ENCODE results near the gene RWDD1.
"Not testable (repeated sequence)": the region's sequence is repeated elsewhere in the genome, so short reads cannot be mapped to it uniquely, and the experiment has no call there.

The RWDD1 gene

DNA sequence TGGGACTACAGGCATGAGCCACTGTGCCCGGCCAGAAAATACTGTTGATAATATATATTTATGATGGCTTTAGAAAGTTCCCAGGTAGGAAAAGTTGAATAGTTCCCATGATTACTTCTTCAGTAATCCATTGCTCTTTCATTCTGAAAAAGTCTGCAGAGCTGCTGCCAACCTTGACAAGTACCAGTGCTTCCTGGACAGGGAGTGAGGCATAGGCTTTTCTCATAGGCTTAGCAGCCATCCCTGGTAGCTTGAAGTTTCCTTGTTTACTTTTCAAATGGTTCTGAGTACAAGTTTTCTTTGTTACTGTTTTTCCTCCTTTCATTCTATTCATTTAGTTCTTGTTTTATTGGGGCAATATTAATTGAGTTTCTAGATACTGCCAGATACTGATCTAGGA, 7.8 kb downstream of the RWDD1 start:
- H3K27me3 ChIP-seq (ENCODE audit: insufficient read depth, insufficient read length), result no peaks in the 10 kb centered on the region
- no peaks in the 10 kb centered on the region for H3K4me1 ChIP-seq (ENCODE audit: insufficient read depth, insufficient read length)
- peaks cover 47% of the 10 kb centered on the region for H3K36me3 ChIP-seq (ENCODE audit: insufficient read depth, insufficient read length, low read length)
- H3K4me3 ChIP-seq (ENCODE audit: insufficient read length, low read depth), result no peak overlapping the region
- no peaks in the 10 kb centered on the region for H3K9me3 ChIP-seq (ENCODE audit: insufficient read depth, low read length)
- DNase-seq (ENCODE audit: low read depth, low spot score), result no peak
- no peak for TF ChIP-seq YY1 (IDR thresholded peaks at IDR 0.05; ENCODE audit: insufficient read depth, insufficient read length)
- no peak for TF ChIP-seq ZNF274 (IDR thresholded peaks at IDR 0.05; ENCODE audit: low read depth, low read length)
- TF ChIP-seq SUZ12 (IDR thresholded peaks at IDR 0.05; ENCODE audit: extremely low read depth, insufficient read depth, insufficient read length), result no peak
- H3K9ac ChIP-seq (ENCODE audit: insufficient read length, low read depth), result no peak overlapping the region

GRCh38 chr6:116580198-116580597, 8.9 kb downstream of the RWDD1 start:
- Histone ChIP-seq H3K36me3 (ENCODE audit: insufficient read depth, insufficient read length, low read length) (peaks cover 39% of the 10 kb centered on the region), H3K4me1 (ENCODE audit: insufficient read depth, insufficient read length) (no peaks in the 10 kb centered on the region), H3K27me3 (ENCODE audit: insufficient read depth, insufficient read length) (no peaks in the 10 kb centered on the region), H3K4me3 (ENCODE audit: insufficient read length, low read depth) (no peak overlapping the region), H3K9me3 (ENCODE audit: insufficient read depth, low read length) (no peaks in the 10 kb centered on the region), H3K9ac (ENCODE audit: insufficient read length, low read depth) (no peak overlapping the region)
- DNase-seq (ENCODE audit: low read depth, low spot score), result no peak
- TF ChIP-seq SUZ12 (IDR thresholded peaks at IDR 0.05; ENCODE audit: extremely low read depth, insufficient read depth, insufficient read length) (no peak), YY1 (IDR thresholded peaks at IDR 0.05; ENCODE audit: insufficient read depth, insufficient read length) (no peak), ZNF274 (IDR thresholded peaks at IDR 0.05; ENCODE audit: low read depth, low read length) (no peak)

DNA sequence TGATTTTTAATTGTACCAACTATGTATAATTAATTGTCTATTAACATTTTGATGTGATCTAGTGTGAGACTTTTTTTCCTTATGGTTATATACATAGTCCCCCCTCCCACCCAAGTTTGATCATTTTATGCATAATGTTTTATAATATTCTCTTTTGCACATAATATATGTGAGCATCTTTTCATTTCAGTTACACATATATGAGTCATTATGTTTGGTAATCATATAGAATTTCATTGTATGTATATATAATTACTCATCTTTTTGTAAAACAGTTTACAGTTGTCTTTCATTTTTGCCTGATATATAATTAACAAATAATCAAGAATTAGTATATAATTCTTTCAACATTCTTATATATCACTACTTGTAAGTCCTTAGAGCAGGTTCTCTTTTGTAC, 15.0 kb downstream of the RWDD1 start:
- no peak for DNase-seq (ENCODE audit: low read depth, low spot score)
- H3K4me1 ChIP-seq (ENCODE audit: insufficient read depth, insufficient read length), result no peaks in the 10 kb centered on the region
- no peak overlapping the region for H3K9ac ChIP-seq (ENCODE audit: insufficient read length, low read depth)
- no peaks in the 10 kb centered on the region for H3K9me3 ChIP-seq (ENCODE audit: insufficient read depth, low read length)
- peaks cover 44% of the 10 kb centered on the region for H3K36me3 ChIP-seq (ENCODE audit: insufficient read depth, insufficient read length, low read length)
- TF ChIP-seq YY1 (IDR thresholded peaks at IDR 0.05; ENCODE audit: insufficient read depth, insufficient read length) (no peak), ZNF274 (IDR thresholded peaks at IDR 0.05; ENCODE audit: low read depth, low read length) (no peak), SUZ12 (IDR thresholded peaks at IDR 0.05; ENCODE audit: extremely low read depth, insufficient read depth, insufficient read length) (no peak)
- H3K4me3 ChIP-seq (ENCODE audit: insufficient read length, low read depth), result no peak overlapping the region
- no peaks in the 10 kb centered on the region for H3K27me3 ChIP-seq (ENCODE audit: insufficient read depth, insufficient read length)

- H3K27me3 ChIP-seq (ENCODE audit: insufficient read depth, insufficient read length), result no peaks in the 10 kb centered on the region
- DNase-seq (ENCODE audit: low read depth, low spot score), result no peak
- H3K4me3 ChIP-seq (ENCODE audit: insufficient read length, low read depth), result no peak overlapping the region
- no peak overlapping the region for H3K9ac ChIP-seq (ENCODE audit: insufficient read length, low read depth)
- TF ChIP-seq YY1 (IDR thresholded peaks at IDR 0.05; ENCODE audit: insufficient read depth, insufficient read length), result no peak
- H3K9me3 ChIP-seq (ENCODE audit: insufficient read depth, low read length), result no peaks in the 10 kb centered on the region
- H3K4me1 ChIP-seq (ENCODE audit: insufficient read depth, insufficient read length), result no peaks in the 10 kb centered on the region
- H3K36me3 ChIP-seq (ENCODE audit: insufficient read depth, insufficient read length, low read length), result peaks cover 48% of the 10 kb centered on the region
Observed at GRCh38 chr6:116586738-116587137, 15.4 kb downstream of the RWDD1 start.

- Histone ChIP-seq H3K4me3 (ENCODE audit: insufficient read length, low read depth) (no peak overlapping the region), H3K9ac (ENCODE audit: insufficient read length, low read depth) (no peak overlapping the region), H3K36me3 (ENCODE audit: insufficient read depth, insufficient read length, low read length) (peaks cover 52% of the 10 kb centered on the region), H3K4me1 (ENCODE audit: insufficient read depth, insufficient read length) (no peaks in the 10 kb centered on the region), H3K9me3 (ENCODE audit: insufficient read depth, low read length) (no peaks in the 10 kb centered on the region), H3K27me3 (ENCODE audit: insufficient read depth, insufficient read length) (no peaks in the 10 kb centered on the region)
- no peak for DNase-seq (ENCODE audit: low read depth, low spot score)
- no peak for TF ChIP-seq YY1 (IDR thresholded peaks at IDR 0.05; ENCODE audit: insufficient read depth, insufficient read length)
Observed at GRCh38 chr6:116595247-116595646, 23.9 kb downstream of the RWDD1 start.

- H3K27me3 ChIP-seq (ENCODE audit: insufficient read depth, insufficient read length), result no peaks in the 10 kb centered on the region
- no peaks in the 10 kb centered on the region for H3K9me3 ChIP-seq (ENCODE audit: insufficient read depth, low read length)
- no peak overlapping the region for H3K9ac ChIP-seq (ENCODE audit: insufficient read length, low read depth)
- no peak for DNase-seq (ENCODE audit: low read depth, low spot score)
- TF ChIP-seq YY1 (IDR thresholded peaks at IDR 0.05; ENCODE audit: insufficient read depth, insufficient read length) (no peak), SUZ12 (IDR thresholded peaks at IDR 0.05; ENCODE audit: extremely low read depth, insufficient read depth, insufficient read length) (no peak), ZNF274 (IDR thresholded peaks at IDR 0.05; ENCODE audit: low read depth, low read length) (no peak)
- H3K4me1 ChIP-seq (ENCODE audit: insufficient read depth, insufficient read length), result no peaks in the 10 kb centered on the region
- H3K36me3 ChIP-seq (ENCODE audit: insufficient read depth, insufficient read length, low read length), result peaks cover 38% of the 10 kb centered on the region
- H3K4me3 ChIP-seq (ENCODE audit: insufficient read length, low read depth), result no peak overlapping the region
Observed at GRCh38 chr6:116596815-116597214, 25.5 kb downstream of the RWDD1 start.

GRCh38 chr6:116603916-116604315, 32.6 kb downstream of the RWDD1 start:
- not testable (repeated sequence) for H3K9me3 ChIP-seq (ENCODE audit: insufficient read depth, low read length); H3K9ac ChIP-seq (ENCODE audit: insufficient read length, low read depth); DNase-seq (ENCODE audit: low read depth, low spot score); H3K4me3 ChIP-seq (ENCODE audit: insufficient read length, low read depth); H3K36me3 ChIP-seq (ENCODE audit: insufficient read depth, insufficient read length, low read length); H3K27me3 ChIP-seq (ENCODE audit: insufficient read depth, insufficient read length); H3K4me1 ChIP-seq (ENCODE audit: insufficient read depth, insufficient read length)

DNA sequence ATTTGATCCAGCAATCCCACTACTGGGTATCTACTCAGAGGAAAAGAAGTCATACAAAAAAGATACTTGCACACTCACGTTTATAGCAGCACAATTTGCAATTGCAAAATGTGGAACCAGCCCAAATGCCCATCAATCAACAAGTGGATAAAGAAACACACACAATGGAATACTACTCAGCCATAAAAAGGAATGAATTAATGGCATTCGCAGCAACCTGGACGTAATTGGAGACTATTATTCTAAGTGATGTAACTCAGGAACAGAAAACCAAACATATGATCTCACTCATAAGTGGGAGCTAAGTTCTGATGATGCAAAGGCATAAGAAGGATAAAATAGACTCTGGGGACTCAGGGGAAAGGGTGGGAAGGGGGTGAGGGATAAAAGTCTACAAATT, 33.6 kb downstream of the RWDD1 start:
- not testable (repeated sequence) for H3K9ac ChIP-seq (ENCODE audit: insufficient read length, low read depth); H3K4me3 ChIP-seq (ENCODE audit: insufficient read length, low read depth); H3K27me3 ChIP-seq (ENCODE audit: insufficient read depth, insufficient read length); DNase-seq (ENCODE audit: low read depth, low spot score); H3K36me3 ChIP-seq (ENCODE audit: insufficient read depth, insufficient read length, low read length); H3K4me1 ChIP-seq (ENCODE audit: insufficient read depth, insufficient read length); H3K9me3 ChIP-seq (ENCODE audit: insufficient read depth, low read length)

Measured in NT2/D1 (cell line).